ENCODE data around the gene ROBO3. TPM values are rescaled to one million over a fixed set of nuclear protein-coding genes. Genes with fewer than 3 reads are reported as not detected.

ROBO3 gene
- total and polyA plus RNA-seq, 2 donors (not counting 3 experiments of a cell fraction or from before 2014, with no cell fraction given): 27.1 to 65.4 TPM

- Histone ChIP-seq H2AFZ (ENCODE audit: low read depth, low read length) (no peak overlapping the region), H3K27ac (ENCODE audit: insufficient read depth, low read depth, low read length) (no peak overlapping the region), H4K20me1 (replicated peaks; ENCODE audit: control insufficient read depth, extremely low read depth, insufficient read depth, low read length) (no peaks in the 10 kb centered on the region), H3K9ac (replicated peaks; ENCODE audit: extremely low read depth, insufficient read depth, low read length) (no peak overlapping the region), H3K9me3 (replicated peaks; ENCODE audit: control insufficient read depth, insufficient read depth, low read length) (no peaks in the 10 kb centered on the region), H3K4me1 (ENCODE audit: control insufficient read depth, extremely low read depth, insufficient read depth, low read length) (peaks cover 9% of the 10 kb centered on the region), H3K4me2 (ENCODE audit: insufficient read depth, low read length) (no peak overlapping the region), H3K9me1 (replicated peaks; ENCODE audit: control insufficient read depth, extremely low read depth, insufficient read depth, low read length) (no peaks in the 10 kb centered on the region), H3K27me3 (ENCODE audit: control insufficient read depth in 2 of 2, insufficient read depth in 2 of 2, low read length in 2 of 2) (peaks cover 85 to 96% of the 10 kb centered on the region in 2 experiments), H3K36me3 (ENCODE audit: control insufficient read depth in 2 of 2, extremely low read depth in 1 of 2, insufficient read depth in 2 of 2, low read length in 2 of 2) (no peaks in the 10 kb centered on the region), H3K79me2 (ENCODE audit: control insufficient read depth, insufficient read depth, low read length) (no peaks in the 10 kb centered on the region), H3K4me3 (replicated peaks in 1 of 3; ENCODE audit: insufficient read depth in 1 of 3, low read depth in 1 of 3, low read length in 3 of 3) (no peak overlapping the region)
- ChIA-PET CTCF (interaction anchor here (0.6 to 3.3 kb wide), 40 partner anchors 8 to 798 kb away, joined by 3 to 86 read pairs (median 8); partner anchors contain the start of genes MSANTD2, SIAE and SPA17), POLR2A (interaction anchor here (0.7 kb wide), 1 partner anchor 9 kb away, joined by 3 read pairs; no protein-coding TSS in a partner anchor)
- intact Hi-C loops (cut with micrococcal nuclease): loop anchor here (1.0 to 2.0 kb wide), 6 partner anchors 30 to 465 kb away; partner anchors contain the start of gene MSANTD2
- no TSS peak for BruUV-seq (replicated peaks)
- dilution Hi-C loops (cut with MboI; ENCODE audit: extremely low pct_ligation_motif_present, low sequenced_read_pairs): no loop called here
- FAIRE-seq (peak; percentile 85), DNase-seq (ENCODE audit: low read depth, low spot score) (peak; percentile 49)
- no peak for TF ChIP-seq GATA2 (IDR thresholded peaks at IDR 0.05; ENCODE audit: insufficient read depth, insufficient read length, low read depth, low read length)
- TF ChIP-seq CTCF (IDR thresholded peaks at IDR 0.05; ENCODE audit: extremely low read depth in 1 of 2, insufficient read depth in 1 of 2, low read depth in 1 of 2, low read length in 2 of 2): peak; percentile 43 to 59
Measured at GRCh38 chr11:124867700-124868099, 2.5 kb downstream of the ROBO3 start.

- H3K9me3 ChIP-seq (replicated peaks; ENCODE audit: control insufficient read depth, insufficient read depth, low read length): no peaks in the 10 kb centered on the region
- no peaks in the 10 kb centered on the region for H3K79me2 ChIP-seq (ENCODE audit: control insufficient read depth, insufficient read depth, low read length)
- intact Hi-C loops (cut with micrococcal nuclease): no loop called here
- no peak for FAIRE-seq
- no peak overlapping the region for H3K9ac ChIP-seq (replicated peaks; ENCODE audit: extremely low read depth, insufficient read depth, low read length)
- no peaks in the 10 kb centered on the region for H4K20me1 ChIP-seq (replicated peaks; ENCODE audit: control insufficient read depth, extremely low read depth, insufficient read depth, low read length)
- CTCF ChIA-PET: interaction anchor here (1.1 to 3.3 kb wide), 3 partner anchors 21 to 466 kb away, joined by 3 to 13 read pairs (median 5); no protein-coding TSS in a partner anchor
- no peak overlapping the region for H3K4me2 ChIP-seq (ENCODE audit: insufficient read depth, low read length)
- H2AFZ ChIP-seq (ENCODE audit: low read depth, low read length): no peak overlapping the region
- peaks cover 3% of the 10 kb centered on the region for H3K4me1 ChIP-seq (ENCODE audit: control insufficient read depth, extremely low read depth, insufficient read depth, low read length)
- no peak overlapping the region for H3K27ac ChIP-seq (ENCODE audit: insufficient read depth, low read depth, low read length)
- dilution Hi-C loops (cut with MboI; ENCODE audit: extremely low pct_ligation_motif_present, low sequenced_read_pairs): no loop called here
- TF ChIP-seq MAX (IDR thresholded peaks at IDR 0.05; ENCODE audit: insufficient read depth, insufficient read length) (no peak), EZH2 (IDR thresholded peaks at IDR 0.05; ENCODE audit: borderline replicate concordance, low read depth, low read length, severe bottlenecking) (peak; percentile 98), GATA2 (IDR thresholded peaks at IDR 0.05; ENCODE audit: insufficient read depth, insufficient read length, low read depth, low read length) (no peak)
- H3K27me3 ChIP-seq (ENCODE audit: control insufficient read depth in 2 of 2, insufficient read depth in 2 of 2, low read length in 2 of 2): peaks cover 82 to 95% of the 10 kb centered on the region in 2 experiments
- no peaks in the 10 kb centered on the region for H3K36me3 ChIP-seq (ENCODE audit: control insufficient read depth in 2 of 2, extremely low read depth in 1 of 2, insufficient read depth in 2 of 2, low read length in 2 of 2)
- no peak overlapping the region for H3K4me3 ChIP-seq (replicated peaks in 1 of 3; ENCODE audit: insufficient read depth in 1 of 3, low read depth in 1 of 3, low read length in 3 of 3)
- BruUV-seq (replicated peaks): no TSS peak
- DNase-seq (ENCODE audit: low read depth, low spot score): no peak
- H3K9me1 ChIP-seq (replicated peaks; ENCODE audit: control insufficient read depth, extremely low read depth, insufficient read depth, low read length): no peaks in the 10 kb centered on the region
- POLR2A ChIA-PET: no interaction called here
Measured at GRCh38 chr11:124868331-124869274, 3.4 kb downstream of the ROBO3 start.
